ENCODE data around the gene MAGEC2.

MAGEC2 gene

GRCh38 chrX:142204522-142205433 is at the start of gene MAGEC2:
Gene MAGEC2, minus strand, starts transcription at chrX:142205290. Its CDS starts 1,303 bp downstream, at chrX:142203987.
- DNase-seq (ENCODE audit: low read depth), result no peak
- TF ChIP-seq CTCF (IDR thresholded peaks at IDR 0.05; ENCODE audit: insufficient read depth, low read depth, low read length, missing control alignments), result no peak
- H3K4me3 ChIP-seq (ENCODE audit: low read length), result no peak within 1 kb of the TSS

- no peak for TF ChIP-seq CTCF (IDR thresholded peaks at IDR 0.05; ENCODE audit: insufficient read depth, low read depth, low read length, missing control alignments)
- no peak overlapping the region for H3K4me3 ChIP-seq (ENCODE audit: low read length)
- DNase-seq (ENCODE audit: low read depth), result peak; percentile 74
Observed at GRCh38 chrX:142251680-142252079, 46.6 kb upstream of the MAGEC2 start.

GRCh38 chrX:142251202-142251601 is 46.1 kb upstream of the MAGEC2 start:
- TF ChIP-seq CTCF (IDR thresholded peaks at IDR 0.05; ENCODE audit: insufficient read depth, low read depth, low read length, missing control alignments), result no peak
- peak; percentile 36 for DNase-seq (ENCODE audit: low read depth)
- H3K4me3 ChIP-seq (ENCODE audit: low read length), result no peak overlapping the region

GRCh38 chrX:142250502-142250901 is 45.4 kb upstream of the MAGEC2 start:
- H3K4me3 ChIP-seq (ENCODE audit: low read length), result no peak overlapping the region
- no peak for TF ChIP-seq CTCF (IDR thresholded peaks at IDR 0.05; ENCODE audit: insufficient read depth, low read depth, low read length, missing control alignments)
- DNase-seq (ENCODE audit: low read depth), result peak; percentile 95

GRCh38 chrX:142249721-142250120 is 44.6 kb upstream of the MAGEC2 start:
- H3K4me3 ChIP-seq (ENCODE audit: low read length), result no peak overlapping the region
- TF ChIP-seq CTCF (IDR thresholded peaks at IDR 0.05; ENCODE audit: insufficient read depth, low read depth, low read length, missing control alignments), result peak; percentile 36
- peak; percentile 86 for DNase-seq (ENCODE audit: low read depth)

- no peak for TF ChIP-seq CTCF (IDR thresholded peaks at IDR 0.05; ENCODE audit: insufficient read depth, low read depth, low read length, missing control alignments)
- DNase-seq (ENCODE audit: low read depth), result no peak
- no peak overlapping the region for H3K4me3 ChIP-seq (ENCODE audit: low read length)
Observed at GRCh38 chrX:142244568-142244967, 39.5 kb upstream of the MAGEC2 start.
